ENCODE data around the gene HES3. TPM values are rescaled to one million over a fixed set of nuclear protein-coding genes. Genes with fewer than 3 reads are reported as not detected.

HES3 gene
- total and polyA plus RNA-seq, 2 of the 4 experiments (the other 2 are of a cell fraction) = not detected

- Histone ChIP-seq H3K4me2 (ENCODE audit: low read depth, low read length) (no peak overlapping the region), H2AK9ac (replicated peaks; ENCODE audit: low read depth, low read length, poor library complexity) (no peak overlapping the region), H3K9ac (ENCODE audit: low read depth, low read length) (no peak overlapping the region), H2AFZ (replicated peaks; ENCODE audit: low read length, poor library complexity) (no peak overlapping the region), H3K56ac (ENCODE audit: extremely low read depth, insufficient read depth, low read length) (no peak overlapping the region), H4K8ac (ENCODE audit: low read depth in 2 of 2, low read length in 2 of 2) (no peak overlapping the region), H4K91ac (ENCODE audit: insufficient read depth, low read depth, low read length) (no peak overlapping the region), H3K27ac (ENCODE audit: insufficient read depth, low read length) (no peak overlapping the region), H3K9me3 (ENCODE audit: control insufficient read depth, insufficient read depth, low read length) (no peaks in the 10 kb centered on the region), H3K4me1 (ENCODE audit: control insufficient read depth, insufficient read depth, low read length) (no peaks in the 10 kb centered on the region), H2BK15ac (ENCODE audit: low read depth, low read length) (no peak overlapping the region), H3K18ac (ENCODE audit: low read depth, low read length) (no peak overlapping the region), H2BK120ac (ENCODE audit: low read depth, low read length) (no peak overlapping the region), H3K9me1 (ENCODE audit: insufficient read depth, low read length) (no peaks in the 10 kb centered on the region), H3K79me1 (ENCODE audit: low read depth in 1 of 2, low read length in 2 of 2) (no peaks in the 10 kb centered on the region), H2BK20ac (ENCODE audit: low read depth, low read length) (no peak overlapping the region), H3K4ac (ENCODE audit: low read depth, low read length) (no peak overlapping the region), H3K36me3 (ENCODE audit: control insufficient read depth, insufficient read depth, low read length) (no peaks in the 10 kb centered on the region), H3K14ac (replicated peaks; ENCODE audit: low read depth, low read length) (no peak overlapping the region), H2AK5ac (ENCODE audit: low read depth, low read length) (no peak overlapping the region), H4K5ac (ENCODE audit: low read depth, low read length) (no peak overlapping the region), H3K27me3 (ENCODE audit: control insufficient read depth, insufficient read depth, low read length) (peaks cover 27% of the 10 kb centered on the region), H3K23ac (ENCODE audit: low read depth, low read length) (no peak overlapping the region), H2BK5ac (ENCODE audit: low read depth, low read length, poor library complexity, severe bottlenecking) (no peak overlapping the region), H3K4me3 (ENCODE audit: insufficient read depth, low read depth, low read length) (no peak overlapping the region), H4K20me1 (ENCODE audit: insufficient read depth, low read length) (peaks cover 4% of the 10 kb centered on the region)
- ChIA-PET CTCF (no interaction called here), POLR2A (ENCODE audit: unreplicated experiment) (no interaction called here)
- no peak for ATAC-seq (ENCODE audit: low read depth)
- BruUV-seq (replicated peaks) = no TSS peak
- DNase-seq = no peak
- TF ChIP-seq RAD21 (IDR thresholded peaks at IDR 0.05; ENCODE audit: low read length) = no peak
- no peak for TF ChIP-seq RFX5 (IDR thresholded peaks at IDR 0.05; ENCODE audit: low read depth, low read length)
- no peak for TF ChIP-seq MAFK (IDR thresholded peaks at IDR 0.05; ENCODE audit: low read depth, low read length)
- TF ChIP-seq ELK1 (IDR thresholded peaks at IDR 0.05; ENCODE audit: borderline replicate concordance, low read depth, low read length) = no peak
- TF ChIP-seq RCOR1 (IDR thresholded peaks at IDR 0.05; ENCODE audit: insufficient replicate concordance, low read length) = no peak
- TF ChIP-seq FOS (IDR thresholded peaks at IDR 0.05; ENCODE audit: low read depth, low read length) = no peak
- TF ChIP-seq NFE2L2 (IDR thresholded peaks at IDR 0.05; ENCODE audit: low read depth, low read length) = no peak
- TF ChIP-seq CEBPB (IDR thresholded peaks at IDR 0.05; ENCODE audit: low read depth, low read length) = no peak
- no peak for TF ChIP-seq MAZ (IDR thresholded peaks at IDR 0.05; ENCODE audit: borderline replicate concordance, low read depth, low read length)
- no peak for TF ChIP-seq SMC3 (IDR thresholded peaks at IDR 0.05; ENCODE audit: low read depth, low read length)
- TF ChIP-seq CTCF (conservative IDR thresholded peaks at IDR 0.05; ENCODE audit: low read depth, low read length) = no peak
- TF ChIP-seq CHD1 (IDR thresholded peaks at IDR 0.05; ENCODE audit: low read depth, low read length) = no peak
- TF ChIP-seq BHLHE40 (IDR thresholded peaks at IDR 0.05; ENCODE audit: low read depth, low read length) = no peak
- dilution Hi-C loops (cut with HindIII; ENCODE audit: low sequenced_read_pairs, unreplicated experiment) (no loop called here), intact Hi-C loops (cut with micrococcal nuclease) (no loop called here), in situ Hi-C loops (cut with MboI; ENCODE audit: low sequenced_read_pairs) (loop anchor here (10.0 kb wide), 1 partner anchor 152 kb away; no protein-coding TSS in a partner anchor)
- WGBS, 2 experiments (ENCODE audit: extremely low coverage in 2 of 2, insufficient read length in 1 of 2) = 67% methylated on average over 1 of the region's 4 CpGs; no CpG with 5 or more reads in 1 of the 2 experiments
Measured at GRCh38 chr1:6252374-6252710, 8.4 kb downstream of the HES3 start.

Measured in IMR-90 (cell line).